Suprapubic skin (tissue), 3 donors: ENCODE results near the gene DERA.
"Not testable (repeated sequence)": the region's sequence is repeated elsewhere in the genome, so short reads cannot be mapped to it uniquely, and the experiment has no call there.

Source experiments
- POLR2AphosphoS5 ChIP-seq, 3 donors: sonication (generic); formaldehyde crosslinking; IDR thresholded peaks; one replicate each; pipeline ENCODE4 v1.6.1; 2017; ENCODE audit warnings: antibody characterized with exemption in 3 of 3
- TF ChIP-seq, protein P1 (sequence below), 2 donors: fragments of 200-600 bp in 1 of 2; fragments of 450-650 bp in 1 of 2; sonication (generic) in 1 of 2; IDR thresholded peaks; one replicate each; pipeline ENCODE4 v1.5.1; 2016 to 2019; ENCODE audit warnings: antibody characterized with exemption in 2 of 2, mild to moderate bottlenecking in 1 of 2, moderate library complexity in 1 of 2

DNA sequence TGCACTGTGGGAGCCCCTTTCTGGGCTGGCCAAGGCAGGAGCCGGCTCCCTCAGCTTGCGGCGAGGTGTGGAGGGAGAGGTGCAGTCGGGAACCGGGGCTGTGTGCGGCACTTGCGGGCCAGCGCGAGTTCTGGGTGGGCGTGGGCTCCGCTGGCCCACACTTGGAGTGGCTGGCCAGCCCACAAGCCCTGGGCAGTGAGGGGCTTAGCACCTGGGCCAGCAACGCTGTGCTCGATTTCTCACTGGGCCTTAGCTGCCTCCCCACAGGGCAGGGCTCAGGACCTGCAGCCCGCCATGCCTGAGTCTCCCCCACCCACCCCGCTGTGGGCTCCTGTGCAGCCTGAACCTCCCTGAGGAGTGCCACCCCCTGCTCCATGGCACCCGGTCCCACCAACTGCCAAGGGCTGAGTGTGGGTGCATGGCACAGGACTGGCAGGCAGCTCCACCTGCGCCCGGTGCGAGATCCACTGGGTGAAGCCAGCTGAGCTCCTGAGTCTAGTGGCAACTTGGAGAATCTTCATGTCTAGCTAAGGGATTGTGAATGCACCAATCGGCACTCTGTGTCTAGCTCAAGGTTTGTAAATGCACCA is 36.5 kb upstream of the DERA start:
- not testable (repeated sequence) for TF ChIP-seq POLR2AphosphoS5 (IDR thresholded peaks at IDR 0.05)
- TF ChIP-seq, protein P1, sequence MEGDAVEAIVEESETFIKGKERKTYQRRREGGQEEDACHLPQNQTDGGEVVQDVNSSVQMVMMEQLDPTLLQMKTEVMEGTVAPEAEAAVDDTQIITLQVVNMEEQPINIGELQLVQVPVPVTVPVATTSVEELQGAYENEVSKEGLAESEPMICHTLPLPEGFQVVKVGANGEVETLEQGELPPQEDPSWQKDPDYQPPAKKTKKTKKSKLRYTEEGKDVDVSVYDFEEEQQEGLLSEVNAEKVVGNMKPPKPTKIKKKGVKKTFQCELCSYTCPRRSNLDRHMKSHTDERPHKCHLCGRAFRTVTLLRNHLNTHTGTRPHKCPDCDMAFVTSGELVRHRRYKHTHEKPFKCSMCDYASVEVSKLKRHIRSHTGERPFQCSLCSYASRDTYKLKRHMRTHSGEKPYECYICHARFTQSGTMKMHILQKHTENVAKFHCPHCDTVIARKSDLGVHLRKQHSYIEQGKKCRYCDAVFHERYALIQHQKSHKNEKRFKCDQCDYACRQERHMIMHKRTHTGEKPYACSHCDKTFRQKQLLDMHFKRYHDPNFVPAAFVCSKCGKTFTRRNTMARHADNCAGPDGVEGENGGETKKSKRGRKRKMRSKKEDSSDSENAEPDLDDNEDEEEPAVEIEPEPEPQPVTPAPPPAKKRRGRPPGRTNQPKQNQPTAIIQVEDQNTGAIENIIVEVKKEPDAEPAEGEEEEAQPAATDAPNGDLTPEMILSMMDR (IDR thresholded peaks at IDR 0.05), result not testable (repeated sequence)
